HepG2 (cell line): ENCODE results near the gene ZKSCAN8. TPM values are rescaled to one million over a fixed set of nuclear protein-coding genes. Genes with fewer than 3 reads are reported as not detected.
A peak's percentile ranks its signal among the peaks of the same experiment; 100 is the strongest.

Experiments used
- ARID2 ChIP-seq: sonication (generic); formaldehyde crosslinking; IDR thresholded peaks from 2 replicates; pipeline ENCODE4 v1.8.1; 2022; ENCODE audit warnings: mild to moderate bottlenecking, missing genetic modification reagents, borderline replicate concordance
- CEBPB ChIP-seq: IDR thresholded peaks from 2 replicates; pipeline ENCODE4 v1.6.1; 2011; ENCODE audit warnings: low read depth, low read length, improper control_type of control experiment, borderline replicate concordance
- ELF3 ChIP-seq: IDR thresholded peaks from 2 replicates; pipeline ENCODE4 v1.6.1; 2016; ENCODE audit warnings: missing genetic modification reagents, missing compliant biosample characterization
- IRF2 ChIP-seq: IDR thresholded peaks from 2 replicates; pipeline ENCODE4 v1.6.1; 2018; ENCODE audit warnings: missing genetic modification reagents, missing compliant biosample characterization
- LCORL ChIP-seq, 2 experiments: fragments of 450-650 bp in 1 of 2; sonication (generic) in 1 of 2; formaldehyde crosslinking in 1 of 2; IDR thresholded peaks; 2 replicates each; pipeline versions ENCODE4 v1.5.0 to v1.6.1; 2017 to 2020; ENCODE audit warnings: antibody characterized with exemption in 1 of 2, missing genetic modification reagents in 1 of 2
- NR2F1 ChIP-seq, 2 experiments: fragments of 450-650 bp in 1 of 2; formaldehyde crosslinking in 1 of 2; IDR thresholded peaks; 2 replicates each; pipeline versions ENCODE4 v1.5.0 to v1.6.1; 2016 to 2020; ENCODE audit warnings: mild to moderate bottlenecking in 1 of 2, missing compliant biosample characterization in 1 of 2, missing genetic modification reagents in 1 of 2, moderate library complexity in 1 of 2
- POLR2AphosphoS2 ChIP-seq: IDR thresholded peaks from 2 replicates; pipeline ENCODE4 v1.6.1; 2011; ENCODE audit warnings: low read depth, low read length, improper control_type of control experiment
- PPARG ChIP-seq: conservative IDR thresholded peaks from 2 replicates; pipeline ENCODE4 v1.6.1; 2016; ENCODE audit warnings: missing biosample characterization, missing genetic modification reagents
- SP4 ChIP-seq: sonication (generic); formaldehyde crosslinking; IDR thresholded peaks from 2 replicates; pipeline ENCODE4 v1.8.1; 2023; ENCODE audit warnings: mild to moderate bottlenecking, missing genetic modification reagents
- SRSF9 ChIP-seq: fragments of 200-400 bp; formaldehyde crosslinking; IDR thresholded peaks from 2 replicates; pipeline ENCODE4 v1.6.1; 2018; ENCODE audit warnings: borderline replicate concordance, mild to moderate bottlenecking, low read depth, low read length; ENCODE audit not compliant: insufficient read depth, poor library complexity, severe bottlenecking
- TGIF2 ChIP-seq: IDR thresholded peaks from 2 replicates; pipeline ENCODE4 v1.6.1; 2016; ENCODE audit warnings: control low read depth, missing compliant biosample characterization
- ZNF510 ChIP-seq: sonication (generic); formaldehyde crosslinking; IDR thresholded peaks from 2 replicates; pipeline ENCODE4 v1.4.0; 2020; ENCODE audit warnings: low read depth, mild to moderate bottlenecking, missing genetic modification reagents
- ZNF678 ChIP-seq: sonication (generic); formaldehyde crosslinking; IDR thresholded peaks from 2 replicates; pipeline ENCODE4 v1.4.0; 2020; ENCODE audit warnings: mild to moderate bottlenecking, missing genetic modification reagents
- ZNF792 ChIP-seq: IDR thresholded peaks from 2 replicates; pipeline ENCODE4 v1.6.1; 2016
- ZNF878 ChIP-seq: sonication (generic); formaldehyde crosslinking; IDR thresholded peaks from 2 replicates; pipeline ENCODE4 v1.8.1; 2023; ENCODE audit warnings: mild to moderate bottlenecking, missing genetic modification reagents, moderate library complexity
- polyA plus RNA-seq, 8 experiments: library from polyadenylated mRNA; depleted of rRNA in 3 of 8; stranded (reverse) in 7 of 8; unstranded in 1 of 8; fragments of >200 nt; fragmentation: Illumina TruSeq in 4 of 8; extraction: Trizol in 4 of 8; gene quantifications; 2 replicates each; pipeline versions ENCODE4 v1.2.1 to v1.2.3, GENCODE V29; 2011 to 2016; ENCODE audit warnings: low read depth in 4 of 8, missing spikeins in 1 of 8, mixed read lengths in 1 of 8; ENCODE audit not compliant: insufficient read depth in 1 of 8
- total RNA-seq, 5 experiments: library from RNA; depleted of rRNA; stranded (reverse); fragments of >200 nt; fragmentation: Illumina TruSeq; extraction: Trizol; gene quantifications; 2 replicates each; pipeline ENCODE4 v1.2.3, GENCODE V29; 2016; ENCODE audit warnings: low read depth in 1 of 5
- TF ChIP-seq, protein P1 (sequence below): IDR thresholded peaks from 2 replicates; pipeline ENCODE4 v1.6.1; 2012; ENCODE audit warnings: low read length, improper control_type of control experiment
- TF ChIP-seq, protein P2 (sequence below): sonication (generic); formaldehyde crosslinking; IDR thresholded peaks from 2 replicates; pipeline ENCODE4 v1.4.0; 2020; ENCODE audit warnings: mild to moderate bottlenecking, missing genetic modification reagents, borderline replicate concordance
- TF ChIP-seq, protein P3 (sequence below): sonication (generic); formaldehyde crosslinking; IDR thresholded peaks from 2 replicates; pipeline ENCODE4 v1.4.0; 2020; ENCODE audit warnings: low read depth, missing genetic modification reagents

ZKSCAN8 gene
- total and polyA plus RNA-seq, 2 of the 13 experiments (the other 11 are each of a cell fraction or from before 2014, with no cell fraction given) = 12.4 to 20.9 TPM

DNA sequence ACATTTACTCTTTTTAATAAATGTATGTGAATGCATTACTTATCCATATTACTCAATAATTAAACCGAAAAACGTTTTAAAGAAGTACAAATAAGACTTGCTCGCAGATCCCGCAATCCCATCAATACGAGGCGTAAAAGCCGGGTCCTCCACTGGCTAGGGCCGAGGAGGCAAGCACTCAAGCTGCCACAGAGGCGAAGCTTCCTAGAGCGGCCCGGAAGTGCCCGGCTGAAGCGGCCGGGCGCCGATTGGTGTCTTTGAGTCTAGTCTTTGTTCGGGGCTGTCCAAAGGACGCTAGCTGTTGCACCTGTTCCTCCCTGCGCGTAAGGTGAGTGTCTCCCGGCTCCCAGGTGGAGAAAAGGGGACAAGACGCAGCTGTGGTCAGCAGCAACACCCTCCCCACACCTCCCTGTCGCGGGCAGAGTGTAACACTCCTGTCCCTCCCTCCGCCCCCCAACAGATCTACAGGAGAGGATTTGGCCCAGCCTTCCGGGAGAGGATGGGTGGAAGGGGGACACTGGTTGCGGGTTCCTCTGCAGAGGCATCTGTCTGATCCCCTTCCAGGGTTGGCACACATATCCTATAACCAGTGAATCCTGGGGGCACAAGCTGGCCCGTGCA lies 17.2 kb upstream of the ZKSCAN8 start, which contains the start of gene ZSCAN16 (continued):
- TF ChIP-seq, protein P1, sequence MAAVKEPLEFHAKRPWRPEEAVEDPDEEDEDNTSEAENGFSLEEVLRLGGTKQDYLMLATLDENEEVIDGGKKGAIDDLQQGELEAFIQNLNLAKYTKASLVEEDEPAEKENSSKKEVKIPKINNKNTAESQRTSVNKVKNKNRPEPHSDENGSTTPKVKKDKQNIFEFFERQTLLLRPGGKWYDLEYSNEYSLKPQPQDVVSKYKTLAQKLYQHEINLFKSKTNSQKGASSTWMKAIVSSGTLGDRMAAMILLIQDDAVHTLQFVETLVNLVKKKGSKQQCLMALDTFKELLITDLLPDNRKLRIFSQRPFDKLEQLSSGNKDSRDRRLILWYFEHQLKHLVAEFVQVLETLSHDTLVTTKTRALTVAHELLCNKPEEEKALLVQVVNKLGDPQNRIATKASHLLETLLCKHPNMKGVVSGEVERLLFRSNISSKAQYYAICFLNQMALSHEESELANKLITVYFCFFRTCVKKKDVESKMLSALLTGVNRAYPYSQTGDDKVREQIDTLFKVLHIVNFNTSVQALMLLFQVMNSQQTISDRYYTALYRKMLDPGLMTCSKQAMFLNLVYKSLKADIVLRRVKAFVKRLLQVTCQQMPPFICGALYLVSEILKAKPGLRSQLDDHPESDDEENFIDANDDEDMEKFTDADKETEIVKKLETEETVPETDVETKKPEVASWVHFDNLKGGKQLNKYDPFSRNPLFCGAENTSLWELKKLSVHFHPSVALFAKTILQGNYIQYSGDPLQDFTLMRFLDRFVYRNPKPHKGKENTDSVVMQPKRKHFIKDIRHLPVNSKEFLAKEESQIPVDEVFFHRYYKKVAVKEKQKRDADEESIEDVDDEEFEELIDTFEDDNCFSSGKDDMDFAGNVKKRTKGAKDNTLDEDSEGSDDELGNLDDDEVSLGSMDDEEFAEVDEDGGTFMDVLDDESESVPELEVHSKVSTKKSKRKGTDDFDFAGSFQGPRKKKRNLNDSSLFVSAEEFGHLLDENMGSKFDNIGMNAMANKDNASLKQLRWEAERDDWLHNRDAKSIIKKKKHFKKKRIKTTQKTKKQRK = no peak
- TF ChIP-seq ARID2 (CRISPR knock-in tag) = no peak
- TF ChIP-seq, protein P2, sequence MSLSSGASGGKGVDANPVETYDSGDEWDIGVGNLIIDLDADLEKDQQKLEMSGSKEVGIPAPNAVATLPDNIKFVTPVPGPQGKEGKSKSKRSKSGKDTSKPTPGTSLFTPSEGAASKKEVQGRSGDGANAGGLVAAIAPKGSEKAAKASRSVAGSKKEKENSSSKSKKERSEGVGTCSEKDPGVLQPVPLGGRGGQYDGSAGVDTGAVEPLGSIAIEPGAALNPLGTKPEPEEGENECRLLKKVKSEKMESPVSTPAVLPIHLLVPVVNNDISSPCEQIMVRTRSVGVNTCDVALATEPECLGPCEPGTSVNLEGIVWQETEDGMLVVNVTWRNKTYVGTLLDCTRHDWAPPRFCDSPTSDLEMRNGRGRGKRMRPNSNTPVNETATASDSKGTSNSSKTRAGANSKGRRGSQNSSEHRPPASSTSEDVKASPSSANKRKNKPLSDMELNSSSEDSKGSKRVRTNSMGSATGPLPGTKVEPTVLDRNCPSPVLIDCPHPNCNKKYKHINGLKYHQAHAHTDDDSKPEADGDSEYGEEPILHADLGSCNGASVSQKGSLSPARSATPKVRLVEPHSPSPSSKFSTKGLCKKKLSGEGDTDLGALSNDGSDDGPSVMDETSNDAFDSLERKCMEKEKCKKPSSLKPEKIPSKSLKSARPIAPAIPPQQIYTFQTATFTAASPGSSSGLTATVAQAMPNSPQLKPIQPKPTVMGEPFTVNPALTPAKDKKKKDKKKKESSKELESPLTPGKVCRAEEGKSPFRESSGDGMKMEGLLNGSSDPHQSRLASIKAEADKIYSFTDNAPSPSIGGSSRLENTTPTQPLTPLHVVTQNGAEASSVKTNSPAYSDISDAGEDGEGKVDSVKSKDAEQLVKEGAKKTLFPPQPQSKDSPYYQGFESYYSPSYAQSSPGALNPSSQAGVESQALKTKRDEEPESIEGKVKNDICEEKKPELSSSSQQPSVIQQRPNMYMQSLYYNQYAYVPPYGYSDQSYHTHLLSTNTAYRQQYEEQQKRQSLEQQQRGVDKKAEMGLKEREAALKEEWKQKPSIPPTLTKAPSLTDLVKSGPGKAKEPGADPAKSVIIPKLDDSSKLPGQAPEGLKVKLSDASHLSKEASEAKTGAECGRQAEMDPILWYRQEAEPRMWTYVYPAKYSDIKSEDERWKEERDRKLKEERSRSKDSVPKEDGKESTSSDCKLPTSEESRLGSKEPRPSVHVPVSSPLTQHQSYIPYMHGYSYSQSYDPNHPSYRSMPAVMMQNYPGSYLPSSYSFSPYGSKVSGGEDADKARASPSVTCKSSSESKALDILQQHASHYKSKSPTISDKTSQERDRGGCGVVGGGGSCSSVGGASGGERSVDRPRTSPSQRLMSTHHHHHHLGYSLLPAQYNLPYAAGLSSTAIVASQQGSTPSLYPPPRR (CRISPR knock-in tag) = no peak; the same call in 1 of the 2 replicates
- peak; percentile 86 for TF ChIP-seq ELF3 (CRISPR knock-in tag)
- peak; percentile 62 for TF ChIP-seq SP4 (CRISPR knock-in tag)
- TF ChIP-seq ZNF792 (CRISPR knock-in tag) = peak; percentile 81; the same call in 1 of the 2 replicates
- no peak for TF ChIP-seq ZNF678 (CRISPR knock-in tag)
- no peak for TF ChIP-seq POLR2AphosphoS2
- TF ChIP-seq PPARG (CRISPR knock-in tag) = peak; percentile 51; the same call in 1 of the 2 replicates
- TF ChIP-seq SRSF9 = no peak
- TF ChIP-seq IRF2 = peak; percentile 91
- peak; percentile 83 for TF ChIP-seq TGIF2 (CRISPR knock-in tag)
- TF ChIP-seq, protein P3, sequence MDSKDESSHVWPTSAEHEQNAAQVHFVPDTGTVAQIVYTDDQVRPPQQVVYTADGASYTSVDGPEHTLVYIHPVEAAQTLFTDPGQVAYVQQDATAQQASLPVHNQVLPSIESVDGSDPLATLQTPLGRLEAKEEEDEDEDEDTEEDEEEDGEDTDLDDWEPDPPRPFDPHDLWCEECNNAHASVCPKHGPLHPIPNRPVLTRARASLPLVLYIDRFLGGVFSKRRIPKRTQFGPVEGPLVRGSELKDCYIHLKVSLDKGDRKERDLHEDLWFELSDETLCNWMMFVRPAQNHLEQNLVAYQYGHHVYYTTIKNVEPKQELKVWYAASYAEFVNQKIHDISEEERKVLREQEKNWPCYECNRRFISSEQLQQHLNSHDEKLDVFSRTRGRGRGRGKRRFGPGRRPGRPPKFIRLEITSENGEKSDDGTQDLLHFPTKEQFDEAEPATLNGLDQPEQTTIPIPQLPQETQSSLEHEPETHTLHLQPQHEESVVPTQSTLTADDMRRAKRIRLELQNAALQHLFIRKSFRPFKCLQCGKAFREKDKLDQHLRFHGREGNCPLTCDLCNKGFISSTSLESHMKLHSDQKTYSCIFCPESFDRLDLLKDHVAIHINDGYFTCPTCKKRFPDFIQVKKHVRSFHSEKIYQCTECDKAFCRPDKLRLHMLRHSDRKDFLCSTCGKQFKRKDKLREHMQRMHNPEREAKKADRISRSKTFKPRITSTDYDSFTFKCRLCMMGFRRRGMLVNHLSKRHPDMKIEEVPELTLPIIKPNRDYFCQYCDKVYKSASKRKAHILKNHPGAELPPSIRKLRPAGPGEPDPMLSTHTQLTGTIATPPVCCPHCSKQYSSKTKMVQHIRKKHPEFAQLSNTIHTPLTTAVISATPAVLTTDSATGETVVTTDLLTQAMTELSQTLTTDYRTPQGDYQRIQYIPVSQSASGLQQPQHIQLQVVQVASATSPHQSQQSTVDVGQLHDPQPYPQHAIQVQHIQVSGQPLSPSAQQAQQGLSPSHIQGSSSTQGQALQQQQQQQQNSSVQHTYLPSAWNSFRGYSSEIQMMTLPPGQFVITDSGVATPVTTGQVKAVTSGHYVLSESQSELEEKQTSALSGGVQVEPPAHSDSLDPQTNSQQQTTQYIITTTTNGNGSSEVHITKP (CRISPR knock-in tag) = peak; percentile 85; the same call in 1 of the 2 replicates
- TF ChIP-seq CEBPB = no peak
- no peak for TF ChIP-seq ZNF510 (CRISPR knock-in tag)
- TF ChIP-seq ZNF878 (CRISPR knock-in tag) = no peak
- TF ChIP-seq NR2F1 (CRISPR knock-in tag; IDR thresholded peaks at IDR 0.05) = no peak; a peak in 1 of 4 replicates
- TF ChIP-seq LCORL (IDR thresholded peaks at IDR 0.05) = no peak
- TF ChIP-seq LCORL (CRISPR knock-in tag; IDR thresholded peaks at IDR 0.05) = no peak; the same call in 1 of the 2 replicates
